HS-27A (cell line): ENCODE results near the gene ZNF692.
"Not testable (repeated sequence)": the region's sequence is repeated elsewhere in the genome, so short reads cannot be mapped to it uniquely, and the experiment has no call there.

Experiments
- DNase-seq: peaks from one replicate; pipeline ENCODE4 v3.0.0-alpha.2; 2012; ENCODE audit warnings: low read depth, missing footprints

ZNF692 gene

GRCh38 chr1:248858891-248859889, at the start of gene ZNF692:
Gene ZNF692, minus strand, starts transcription at chr1:248859085. Its CDS starts 776 bp downstream, at chr1:248858309.
- DNase-seq = peak; percentile 74

- DNase-seq = no peak
These were observed 48.1 kb upstream of the ZNF692 start for GRCh38 chr1:248906753-248907661.

- peak; percentile 68 for DNase-seq
These were observed 47.3 kb upstream of the ZNF692 start, which contains the start of gene PGBD2 for GRCh38 chr1:248906009-248906752. Gene PGBD2, plus strand, starts transcription at chr1:248906235. Its CDS starts 7,628 bp downstream, at chr1:248913863.

GRCh38 chr1:248905662-248906008, 46.8 kb upstream of the ZNF692 start:
- DNase-seq = no peak

GRCh38 chr1:248904437-248905216, 45.7 kb upstream of the ZNF692 start:
- no peak for DNase-seq

- no peak for DNase-seq
These were observed 42.7 kb upstream of the ZNF692 start for GRCh38 chr1:248901578-248901977.

- no peak for DNase-seq
These were observed 41.8 kb upstream of the ZNF692 start for GRCh38 chr1:248900637-248901036.

- DNase-seq = no peak
These were observed 38.8 kb upstream of the ZNF692 start for GRCh38 chr1:248897412-248898337.

GRCh38 chr1:248894837-248895236, 36.0 kb upstream of the ZNF692 start:
- no peak for DNase-seq

- DNase-seq = no peak
These were observed 33.7 kb upstream of the ZNF692 start for GRCh38 chr1:248892590-248892989.

- no peak for DNase-seq
These were observed 32.9 kb upstream of the ZNF692 start for GRCh38 chr1:248891758-248892157.

- DNase-seq = no peak
These were observed 31.9 kb upstream of the ZNF692 start for GRCh38 chr1:248890549-248891498.

- not testable (repeated sequence) for DNase-seq
These were observed 31.0 kb upstream of the ZNF692 start for GRCh38 chr1:248889914-248890243.

- DNase-seq = no peak
These were observed 27.5 kb upstream of the ZNF692 start for GRCh38 chr1:248886237-248886895.

- DNase-seq = no peak
These were observed 26.8 kb upstream of the ZNF692 start for GRCh38 chr1:248885646-248886045.

- DNase-seq = no peak
These were observed 25.9 kb upstream of the ZNF692 start for GRCh38 chr1:248884632-248885295.

- DNase-seq = not testable (repeated sequence)
These were observed 23.5 kb upstream of the ZNF692 start for GRCh38 chr1:248882427-248882826.

GRCh38 chr1:248881261-248881660, 22.4 kb upstream of the ZNF692 start:
- no peak for DNase-seq
